CD4-positive, CD25-positive, alpha-beta regulatory T cell (primary cell): ENCODE data around the gene RNF44. TPM values are rescaled to one million over a fixed set of nuclear protein-coding genes. Genes with fewer than 3 reads are reported as not detected.
"Not testable (repeated sequence)": the region's sequence is repeated elsewhere in the genome, so short reads cannot be mapped to it uniquely, and the experiment has no call there.

ENCODE experiments used
- ATAC-seq, 2 donors: fragments of 150-1000 bp; cut with Tn5 transposase; one replicate each; pipeline ENCODE4 v1.10.0; 2021; ENCODE audit warnings: low read depth in 2 of 2, moderate number of reproducible peaks in 2 of 2, moderate library complexity in 1 of 2
- DNase-seq, 3 donors: peaks; one replicate each; pipeline versions ENCODE4 v3.0.0 to v3.0.0-alpha.2; 2012 to 2022; ENCODE audit warnings: mixed read lengths in 1 of 3
- H3K27ac ChIP-seq: one replicate; pipeline ENCODE4 v1.7.0; 2013; ENCODE audit warnings: mild to moderate bottlenecking, low read length; ENCODE audit not compliant: insufficient read depth, poor library complexity, severe bottlenecking
- H3K27me3 ChIP-seq: one replicate; pipeline ENCODE4 v1.7.0; 2013; ENCODE audit warnings: low read length; ENCODE audit not compliant: control insufficient read depth, insufficient read depth
- H3K36me3 ChIP-seq: one replicate; pipeline ENCODE4 v1.7.0; 2013; ENCODE audit warnings: mild to moderate bottlenecking, low read length, moderate library complexity; ENCODE audit not compliant: control insufficient read depth, insufficient read depth
- H3K4me1 ChIP-seq: 2 replicates; pipeline ENCODE4 v1.7.0; 2013; ENCODE audit warnings: mild to moderate bottlenecking, low read length; ENCODE audit not compliant: insufficient read depth, control insufficient read depth, poor library complexity, severe bottlenecking
- H3K4me3 ChIP-seq: one replicate; pipeline ENCODE4 v1.7.0; 2013; ENCODE audit warnings: low read depth, mild to moderate bottlenecking, low read length, moderate library complexity
- H3K9me3 ChIP-seq, 2 experiments: 1 replicate in 1 of 2; 2 replicates in 1 of 2; pipeline ENCODE4 v1.7.0; 2013; ENCODE audit warnings: low read length in 2 of 2, mild to moderate bottlenecking in 1 of 2, moderate library complexity in 1 of 2; ENCODE audit not compliant: control insufficient read depth in 2 of 2
- H3K27ac Mint-ChIP-seq, 3 donors: one replicate each; pipeline ENCODE4 v1.8.0; 2020 to 2022; ENCODE audit warnings: mild to moderate bottlenecking in 3 of 3, mixed read lengths in 3 of 3, moderate library complexity in 2 of 3
- H3K27me3 Mint-ChIP-seq: one replicate; pipeline ENCODE4 v1.8.0; 2022; ENCODE audit warnings: mild to moderate bottlenecking, mixed read lengths
- H3K36me3 Mint-ChIP-seq: one replicate; pipeline ENCODE4 v1.8.0; 2020; ENCODE audit warnings: mixed read lengths
- H3K4me1 Mint-ChIP-seq, 4 donors: one replicate each; pipeline ENCODE4 v1.8.0; 2020 to 2022; ENCODE audit warnings: mixed read lengths in 4 of 4, mild to moderate bottlenecking in 1 of 4
- H3K4me3 Mint-ChIP-seq, 4 donors: one replicate each; pipeline ENCODE4 v1.8.0; 2020 to 2022; ENCODE audit warnings: mild to moderate bottlenecking in 4 of 4, mixed read lengths in 4 of 4, moderate library complexity in 3 of 4
- H3K9me3 Mint-ChIP-seq, 7 donors: one replicate each; pipeline ENCODE4 v1.8.0; 2020 to 2022; ENCODE audit warnings: mixed read lengths in 7 of 7, mild to moderate bottlenecking in 3 of 7, moderate library complexity in 2 of 7
- polyA plus RNA-seq, 4 donors: library from polyadenylated mRNA; unstranded; fragments of 300-500 nt; fragmentation: Illumina TruSeq; gene quantifications; one replicate each; pipeline ENCODE4 v1.2.3, GENCODE V29; 2021
- total RNA-seq: library from RNA; stranded (reverse); gene quantifications from one replicate; pipeline ENCODE4 v1.2.3, GENCODE V29; 2022

RNF44 gene
- total and polyA plus RNA-seq, 5 donors from 2014 or later, result 2.3 to 268 (median 3.8) TPM

DNA sequence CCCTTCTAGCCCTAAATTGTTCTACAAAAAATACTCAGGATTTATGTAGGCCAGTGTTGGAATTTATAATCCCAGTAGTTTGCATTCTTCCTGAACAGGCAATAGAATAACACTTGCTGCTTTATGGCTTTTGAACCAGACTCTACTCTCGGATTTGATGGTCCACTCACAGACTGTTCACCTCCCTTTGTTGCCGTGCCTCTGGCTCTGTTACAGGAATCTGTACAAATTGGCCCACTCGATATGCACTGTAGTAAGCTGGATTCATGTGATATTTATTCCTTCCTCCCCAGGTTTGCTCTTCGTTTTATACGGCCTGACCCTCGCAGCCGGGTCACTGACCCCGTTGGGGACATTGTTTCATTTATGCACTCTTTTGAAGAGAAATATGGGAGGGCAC, 45.3 kb downstream of the RNF44 start:
- Histone ChIP-seq H3K4me1 (peaks cover 24% of the 10 kb centered on the region), H3K9me3 (no peaks in the 10 kb centered on the region), H3K27me3 (no peaks in the 10 kb centered on the region), H3K27ac (no peak overlapping the region), H3K4me3 (no peak overlapping the region), H3K36me3 (peaks cover 75% of the 10 kb centered on the region)
- peak overlapping the region in 1 of 4 donors; percentile 60 for H3K4me3 Mint-ChIP-seq
- ATAC-seq (no peak), DNase-seq (no peak)
- H3K27me3 Mint-ChIP-seq, result no peaks in the 10 kb centered on the region
- H3K4me1 Mint-ChIP-seq, result peaks cover 17 to 30% (median 23%) of the 10 kb centered on the region in 4 donors
- peak overlapping the region in 1 of 3 donors; percentile 65 for H3K27ac Mint-ChIP-seq
- peaks cover 60% of the 10 kb centered on the region for H3K36me3 Mint-ChIP-seq
- no peaks in the 10 kb centered on the region for H3K9me3 Mint-ChIP-seq

DNA sequence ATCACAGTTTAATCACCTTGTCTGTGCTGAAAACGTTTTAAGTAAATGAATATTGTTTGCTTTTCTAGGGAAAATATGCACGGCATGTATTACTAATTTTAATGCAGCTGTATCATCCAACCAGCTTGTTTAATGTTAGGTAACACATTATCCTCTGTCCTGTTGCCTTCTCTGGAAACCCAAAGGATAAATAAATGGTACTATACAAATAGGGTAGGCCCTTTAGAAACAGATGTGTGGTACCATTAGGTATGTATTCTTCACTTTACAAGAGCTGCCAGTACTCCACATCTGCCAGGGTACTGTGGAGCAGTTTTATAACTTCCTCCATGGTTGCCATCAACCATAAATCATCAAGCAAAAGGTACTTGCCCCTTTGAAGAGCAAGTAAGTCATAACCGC, 46.1 kb downstream of the RNF44 start:
- DNase-seq (no peak), ATAC-seq (no peak)
- Histone ChIP-seq H3K9me3 (no peaks in the 10 kb centered on the region), H3K4me1 (peaks cover 24% of the 10 kb centered on the region), H3K27me3 (no peaks in the 10 kb centered on the region), H3K36me3 (peaks cover 75% of the 10 kb centered on the region), H3K4me3 (no peak overlapping the region), H3K27ac (no peak overlapping the region)
- Mint-ChIP-seq H3K4me3 (no peak overlapping the region), H3K27me3 (no peaks in the 10 kb centered on the region), H3K9me3 (no peaks in the 10 kb centered on the region), H3K4me1 (peaks cover 17 to 38% (median 28%) of the 10 kb centered on the region in 4 donors), H3K36me3 (peaks cover 63% of the 10 kb centered on the region), H3K27ac (peak overlapping the region in 1 of 3 donors; percentile 37)

DNA sequence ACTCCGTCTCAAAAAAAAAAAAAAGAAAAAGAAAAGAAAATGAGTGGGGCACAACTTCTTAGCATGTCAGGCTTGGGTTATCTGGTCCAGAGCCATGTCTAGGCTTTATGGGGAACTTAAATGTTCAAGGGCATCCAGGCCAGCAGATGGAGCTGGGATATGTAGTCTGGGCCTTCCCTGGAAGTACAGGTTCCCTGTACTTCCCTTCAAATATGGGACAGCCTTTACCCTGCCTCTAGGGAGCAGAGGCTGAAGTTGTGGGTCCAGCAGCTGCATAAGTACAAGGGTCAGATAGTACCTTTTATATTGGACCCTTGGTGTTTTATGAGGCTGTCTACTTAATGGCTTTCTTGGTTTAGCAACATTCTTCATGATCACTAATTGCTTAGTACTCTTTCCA, 46.9 kb downstream of the RNF44 start:
- peaks cover 72% of the 10 kb centered on the region for H3K36me3 ChIP-seq
- ATAC-seq, result no peak
- Mint-ChIP-seq H3K4me3 (peak overlapping the region in 1 of 4 donors; percentile 35), H3K27me3 (no peaks in the 10 kb centered on the region), H3K4me1 (peaks cover 17 to 46% (median 32%) of the 10 kb centered on the region in 4 donors), H3K36me3 (peaks cover 62% of the 10 kb centered on the region), H3K27ac (peak overlapping the region in 2 of 3 donors; percentile 75 to 86), H3K9me3 (no peaks in the 10 kb centered on the region)
- no peak overlapping the region for H3K4me3 ChIP-seq
- H3K27me3 ChIP-seq, result no peaks in the 10 kb centered on the region
- H3K9me3 ChIP-seq, result no peaks in the 10 kb centered on the region
- H3K4me1 ChIP-seq, result peaks cover 24% of the 10 kb centered on the region
- DNase-seq, result no peak
- no peak overlapping the region for H3K27ac ChIP-seq

DNA sequence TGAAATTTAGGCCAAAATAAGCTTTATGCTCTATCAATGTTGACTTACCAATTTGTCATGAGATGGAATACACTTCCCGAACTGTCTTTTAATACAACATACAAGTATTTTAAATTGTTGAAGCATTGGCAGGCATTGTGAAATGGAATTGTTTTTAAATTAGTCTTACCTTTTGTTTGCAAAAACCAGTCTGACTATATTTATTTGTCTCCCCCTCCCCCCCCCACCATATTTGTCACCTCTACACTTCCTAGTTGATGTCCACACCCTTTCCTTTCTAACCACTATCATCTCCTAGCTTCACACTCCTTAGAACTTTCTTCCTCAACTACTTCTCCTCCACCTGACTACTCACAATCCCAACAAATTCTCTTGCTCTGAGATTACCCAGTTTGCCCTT, 48.1 kb downstream of the RNF44 start:
- H3K27ac Mint-ChIP-seq, result peak overlapping the region; percentile 86 to 97 (median 90)
- Histone ChIP-seq H3K36me3 (peaks cover 64% of the 10 kb centered on the region), H3K4me1 (peaks cover 24% of the 10 kb centered on the region), H3K27me3 (no peaks in the 10 kb centered on the region), H3K4me3 (peak overlapping the region; percentile 63), H3K27ac (no peak overlapping the region), H3K9me3 (no peaks in the 10 kb centered on the region)
- H3K36me3 Mint-ChIP-seq, result peaks cover 63% of the 10 kb centered on the region
- ATAC-seq (no peak), DNase-seq (peak in 1 of 3 donors; percentile 74)
- peak overlapping the region in 3 of 4 donors; percentile 71 to 87 (median 74) for H3K4me3 Mint-ChIP-seq
- H3K27me3 Mint-ChIP-seq, result no peaks in the 10 kb centered on the region
- no peaks in the 10 kb centered on the region for H3K9me3 Mint-ChIP-seq
- H3K4me1 Mint-ChIP-seq, result peaks cover 21 to 56% (median 41%) of the 10 kb centered on the region in 4 donors

DNA sequence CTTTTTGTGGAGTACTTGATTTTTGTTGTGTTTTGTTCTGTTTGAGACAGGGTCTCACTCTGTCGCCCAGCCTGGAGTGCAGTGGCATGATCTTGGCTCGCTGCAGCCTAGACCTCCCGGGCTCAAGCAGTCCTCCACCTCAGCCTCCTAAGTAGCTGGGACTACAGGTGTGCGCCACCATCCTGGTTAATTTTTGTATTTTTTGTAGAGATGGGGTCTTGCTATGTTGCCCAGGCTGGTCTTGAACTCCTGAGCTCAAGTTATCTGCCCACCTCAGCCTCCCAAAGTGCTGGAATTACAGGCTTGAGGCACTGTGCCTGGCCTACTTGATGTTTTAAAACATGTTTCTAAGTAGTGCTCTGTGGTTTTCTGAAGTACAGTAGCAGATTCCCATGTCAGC, 50.0 kb downstream of the RNF44 start:
- Mint-ChIP-seq H3K27ac (peak overlapping the region in 2 of 3 donors; percentile 4 to 51), H3K36me3 (peaks cover 52% of the 10 kb centered on the region), H3K4me1 (peaks cover 28 to 65% (median 48%) of the 10 kb centered on the region in 4 donors)
- not testable (repeated sequence) for H3K9me3 ChIP-seq, H3K9me3 Mint-ChIP-seq, H3K27me3 Mint-ChIP-seq, H3K27me3 ChIP-seq, H3K27ac ChIP-seq, DNase-seq, ATAC-seq, H3K4me3 ChIP-seq, H3K4me3 Mint-ChIP-seq
- Histone ChIP-seq H3K36me3 (peaks cover 47% of the 10 kb centered on the region), H3K4me1 (peaks cover 24% of the 10 kb centered on the region)

DNA sequence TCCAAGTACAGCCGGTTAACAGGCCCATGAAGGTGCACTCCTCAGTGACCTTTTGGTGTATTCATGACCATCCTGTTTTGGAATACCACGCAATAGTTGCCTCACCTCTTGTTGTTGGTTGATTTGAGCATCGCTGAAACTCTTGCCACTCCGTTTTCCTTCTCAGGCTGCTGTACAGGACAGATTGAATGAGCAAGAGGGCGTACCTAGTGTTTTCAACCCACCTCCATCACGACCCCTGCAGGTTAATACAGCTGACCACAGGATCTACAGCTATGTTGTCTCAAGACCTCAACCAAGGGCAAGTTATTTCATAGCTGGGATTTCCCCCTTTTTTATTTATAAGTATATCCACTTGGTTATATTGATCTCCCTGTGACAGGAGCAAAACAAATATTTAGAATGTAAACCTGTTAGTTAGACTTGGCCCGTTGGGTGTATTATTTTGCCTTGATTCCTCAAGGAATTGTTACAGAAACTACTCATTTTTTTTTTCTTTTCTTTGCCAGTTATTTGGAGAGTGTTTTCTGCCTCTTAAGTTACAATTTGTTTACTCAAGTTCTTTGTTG, 50.9 kb downstream of the RNF44 start:
- H3K27me3 ChIP-seq, result no peaks in the 10 kb centered on the region
- H3K9me3 ChIP-seq, result no peaks in the 10 kb centered on the region
- ATAC-seq (no peak), DNase-seq (no peak)
- H3K9me3 Mint-ChIP-seq, result no peaks in the 10 kb centered on the region
- peaks cover 31 to 71% (median 50%) of the 10 kb centered on the region in 4 donors for H3K4me1 Mint-ChIP-seq
- peaks cover 24% of the 10 kb centered on the region for H3K4me1 ChIP-seq
- H3K27ac Mint-ChIP-seq, result peak overlapping the region in 2 of 3 donors; percentile 4 to 55
- H3K36me3 ChIP-seq, result peaks cover 44% of the 10 kb centered on the region
- H3K27ac ChIP-seq, result no peak overlapping the region
- H3K4me3 ChIP-seq, result no peak overlapping the region
- no peak overlapping the region for H3K4me3 Mint-ChIP-seq
- H3K36me3 Mint-ChIP-seq, result peaks cover 50% of the 10 kb centered on the region
- H3K27me3 Mint-ChIP-seq, result no peaks in the 10 kb centered on the region

DNA sequence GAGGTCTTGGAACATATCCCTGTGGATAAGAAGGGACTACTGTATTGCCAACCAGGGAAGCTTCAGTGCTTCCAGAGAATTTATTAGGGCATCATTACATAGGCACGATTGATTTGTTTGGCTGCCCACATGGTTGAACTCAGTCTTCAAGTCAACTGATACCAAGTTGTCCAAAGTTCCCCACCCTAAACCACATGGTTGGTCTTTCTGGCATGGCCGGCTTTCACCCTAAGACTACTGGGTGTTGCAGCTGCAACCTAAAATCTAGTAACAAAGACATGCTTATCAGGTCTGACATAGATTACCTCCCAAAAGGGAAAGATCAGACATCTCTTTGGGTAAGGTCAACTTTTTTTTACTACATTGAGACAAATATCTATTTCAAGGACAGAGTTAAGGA, 52.0 kb downstream of the RNF44 start:
- peaks cover 24% of the 10 kb centered on the region for H3K4me1 ChIP-seq
- peaks cover 27 to 67% (median 48%) of the 10 kb centered on the region in 4 donors for H3K4me1 Mint-ChIP-seq
- no peak overlapping the region for H3K4me3 ChIP-seq
- no peak overlapping the region for H3K4me3 Mint-ChIP-seq
- DNase-seq (no peak), ATAC-seq (no peak)
- no peak overlapping the region for H3K27ac Mint-ChIP-seq
- H3K27ac ChIP-seq, result no peak overlapping the region
- H3K9me3 Mint-ChIP-seq, result no peaks in the 10 kb centered on the region
- no peaks in the 10 kb centered on the region for H3K27me3 ChIP-seq
- no peaks in the 10 kb centered on the region for H3K27me3 Mint-ChIP-seq
- H3K9me3 ChIP-seq, result no peaks in the 10 kb centered on the region
- H3K36me3 Mint-ChIP-seq, result peaks cover 40% of the 10 kb centered on the region
- peaks cover 34% of the 10 kb centered on the region for H3K36me3 ChIP-seq

DNA sequence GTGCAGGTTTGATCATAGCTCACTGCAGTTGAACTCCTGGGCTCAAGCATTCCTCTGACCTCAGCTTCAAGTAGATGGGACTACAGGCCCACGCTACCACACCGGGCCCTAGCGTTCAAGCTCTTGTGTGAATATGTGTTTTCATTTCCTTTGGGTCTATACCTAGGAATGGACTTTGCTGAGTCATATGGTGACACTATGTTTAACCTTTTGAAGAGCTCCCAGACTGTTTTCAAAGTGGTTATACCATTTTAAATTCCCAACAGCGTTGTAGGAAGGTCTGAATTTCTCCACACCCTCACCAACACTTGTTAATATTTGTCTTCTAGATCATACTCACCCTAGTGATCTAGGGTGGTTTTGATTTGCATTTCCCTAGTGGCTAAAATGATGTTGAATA, 55.5 kb downstream of the RNF44 start:
- Mint-ChIP-seq H3K36me3 (peaks cover 33% of the 10 kb centered on the region), H3K27me3 (no peaks in the 10 kb centered on the region), H3K4me1 (peaks cover 26 to 50% (median 33%) of the 10 kb centered on the region in 4 donors), H3K4me3 (no peak overlapping the region), H3K9me3 (no peaks in the 10 kb centered on the region), H3K27ac (no peak overlapping the region)
- no peak for ATAC-seq
- Histone ChIP-seq H3K36me3 (peaks cover 24% of the 10 kb centered on the region), H3K4me3 (no peak overlapping the region), H3K27me3 (no peaks in the 10 kb centered on the region), H3K9me3 (no peaks in the 10 kb centered on the region), H3K4me1 (no peaks in the 10 kb centered on the region), H3K27ac (no peak overlapping the region)
- DNase-seq, result peak in 1 of 3 donors; percentile 18
